NCI-H226 (cell line): Measurements from ENCODE around the gene HLF.

Source experiments
- DNase-seq: peaks from one replicate; pipeline ENCODE4 v3.0.0-alpha.2; 2015

Gene HLF

DNA sequence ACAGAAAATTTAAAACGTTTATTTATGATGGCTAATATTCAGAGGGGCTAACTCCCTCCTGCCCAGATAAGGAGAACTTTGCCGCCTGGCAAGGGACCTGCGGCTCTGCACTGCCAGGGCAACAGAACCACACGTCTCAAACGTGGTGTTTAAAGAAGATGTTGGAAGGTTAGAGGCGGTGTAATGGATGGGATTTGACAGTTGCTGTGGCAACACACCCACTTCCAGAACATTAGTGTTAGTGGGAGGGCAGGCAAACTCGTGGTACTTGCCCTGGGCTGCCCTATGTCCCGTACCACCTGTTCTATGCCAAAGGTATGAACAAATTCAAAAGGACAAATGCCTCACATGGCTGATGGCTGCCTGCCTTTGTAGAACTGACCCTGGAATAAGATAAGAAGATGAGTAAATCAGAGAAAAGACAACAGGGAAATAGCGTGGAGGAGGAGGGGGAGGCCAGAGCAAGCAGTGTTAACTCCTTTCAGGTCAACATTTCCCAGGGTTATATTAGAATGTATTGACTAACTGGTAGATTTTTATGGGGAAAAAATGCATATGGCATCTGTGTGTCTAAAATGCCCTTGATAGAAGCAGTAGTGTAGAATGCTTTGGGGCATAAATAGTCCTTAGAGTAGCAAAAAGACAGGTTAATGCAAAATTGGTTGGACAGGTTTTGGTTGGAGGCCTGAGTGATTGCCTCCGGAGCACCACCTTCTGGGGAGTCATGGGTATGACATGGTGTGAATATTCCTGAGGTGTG, 30.8 kb downstream of the HLF start:
- DNase-seq, result peak; percentile 29

DNA sequence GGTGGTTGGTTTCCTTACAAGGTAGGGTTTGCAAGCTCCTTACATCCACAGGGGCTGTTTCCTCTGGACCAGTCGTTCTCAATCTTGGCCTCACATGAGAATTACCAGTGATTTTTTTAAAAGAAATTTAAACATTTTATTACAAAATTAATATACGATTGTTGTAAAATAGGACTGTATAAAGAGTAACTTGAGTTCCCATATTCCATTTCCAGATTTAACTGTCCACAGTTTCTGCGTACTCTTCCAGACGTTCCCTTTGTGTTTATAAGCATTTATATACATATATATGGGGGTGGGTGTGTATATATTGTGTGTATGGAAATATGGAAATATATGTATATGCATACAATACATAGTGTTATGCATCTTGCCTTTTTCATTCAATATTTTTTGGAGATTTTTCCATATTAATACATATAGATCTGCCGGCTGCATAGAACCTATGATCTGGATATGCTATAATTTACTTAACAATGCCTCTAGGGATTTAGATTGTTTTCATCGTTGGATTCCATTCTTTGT, 31.5 kb downstream of the HLF start:
- no peak for DNase-seq

DNA sequence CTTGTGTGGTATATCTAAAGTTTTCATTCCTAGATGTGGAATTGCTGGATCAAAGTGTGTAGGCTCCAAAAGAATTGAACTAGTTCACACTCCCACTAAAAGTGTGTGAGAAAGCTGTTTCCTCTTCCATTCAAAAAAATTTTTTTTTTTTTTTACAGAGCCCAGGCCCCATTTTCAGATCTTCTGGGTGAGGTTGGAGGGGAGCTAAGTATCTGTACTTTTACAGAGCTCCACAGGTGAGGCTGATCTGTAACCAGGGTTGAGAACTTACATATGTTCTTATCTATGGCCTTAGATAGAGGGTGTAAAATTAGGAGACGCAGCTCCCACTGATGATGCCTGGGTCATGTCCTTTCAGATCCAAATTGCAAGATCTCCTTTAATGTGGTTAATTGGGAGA, 31.9 kb downstream of the HLF start:
- no peak for DNase-seq

DNA sequence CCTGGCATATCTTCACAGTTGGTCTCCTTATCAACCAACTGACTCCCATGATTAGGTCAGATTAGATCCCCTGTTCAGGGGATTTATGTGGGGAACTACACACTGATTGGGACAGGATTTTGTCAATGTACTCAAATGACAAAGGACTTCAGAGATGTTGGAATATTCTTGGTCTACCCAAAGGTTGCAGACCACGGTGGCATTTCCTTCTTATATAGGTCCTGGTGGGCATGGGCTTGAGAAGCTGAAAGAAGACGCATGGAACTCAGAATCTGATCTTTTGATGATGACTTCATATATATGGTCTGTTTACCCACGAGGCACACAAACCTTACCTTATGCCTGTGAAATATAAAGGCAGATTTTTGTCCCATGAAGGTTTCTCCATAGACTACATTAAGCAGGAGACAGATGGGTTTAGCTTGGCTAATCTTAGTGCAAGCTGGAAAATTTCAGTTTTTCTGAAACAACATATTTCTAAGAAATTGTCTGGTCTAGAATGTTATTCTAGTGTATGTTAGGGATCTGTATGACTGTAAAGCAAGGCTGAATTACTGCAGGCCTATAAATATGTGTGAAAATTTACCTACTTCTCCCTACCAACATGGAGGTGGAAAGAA, 33.5 kb downstream of the HLF start:
- no peak for DNase-seq

DNA sequence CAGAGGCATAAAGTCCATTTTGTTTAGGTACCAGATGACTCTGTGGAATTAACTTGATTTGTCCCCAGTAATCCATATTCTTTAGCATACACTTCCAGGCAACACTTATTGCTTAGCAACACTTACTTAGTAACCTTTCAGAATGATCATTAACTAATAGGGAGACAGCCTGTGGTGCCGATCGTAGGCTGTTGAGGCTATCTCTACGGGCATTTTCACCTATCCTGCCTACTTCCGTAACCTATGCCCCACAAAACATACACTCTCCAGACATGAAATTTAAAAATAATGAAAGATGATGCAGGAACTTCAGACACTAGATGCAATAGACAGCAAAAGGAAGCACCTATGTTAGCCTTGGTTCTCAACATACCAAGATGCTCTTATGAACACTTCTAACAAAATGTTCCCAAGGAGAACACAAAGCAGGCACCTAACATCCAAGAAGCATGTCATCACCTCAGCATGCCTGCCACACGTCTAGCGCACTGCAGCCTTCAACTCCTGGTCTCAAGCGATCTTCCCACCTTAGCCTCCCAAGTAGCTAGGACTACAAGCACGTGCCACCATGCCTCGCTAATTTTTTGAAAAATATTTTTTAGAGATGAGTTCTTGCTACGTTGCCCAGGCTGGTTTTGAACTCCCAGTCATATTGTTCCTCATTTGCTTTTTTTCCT, 34.5 kb downstream of the HLF start:
- no peak for DNase-seq

DNA sequence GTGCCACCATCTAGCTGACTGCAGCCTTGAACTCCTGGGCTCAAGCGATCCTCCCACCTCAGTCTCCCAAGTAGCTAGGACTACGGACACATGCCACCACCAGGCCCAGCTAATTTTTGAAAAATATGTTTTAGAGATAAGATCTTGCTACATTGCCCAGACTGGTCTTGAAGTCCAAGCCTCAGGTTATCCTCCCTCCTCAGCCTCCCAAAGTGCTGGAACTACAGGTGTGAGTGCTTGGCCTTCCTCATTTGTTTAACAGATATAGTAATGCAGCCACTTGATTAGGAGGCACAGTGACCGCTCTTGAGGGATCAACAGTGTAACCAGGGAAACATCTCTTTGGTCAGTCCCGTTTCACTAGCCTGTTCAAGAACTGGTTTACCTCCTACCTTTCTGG, 35.1 kb downstream of the HLF start:
- DNase-seq, result no peak

DNA sequence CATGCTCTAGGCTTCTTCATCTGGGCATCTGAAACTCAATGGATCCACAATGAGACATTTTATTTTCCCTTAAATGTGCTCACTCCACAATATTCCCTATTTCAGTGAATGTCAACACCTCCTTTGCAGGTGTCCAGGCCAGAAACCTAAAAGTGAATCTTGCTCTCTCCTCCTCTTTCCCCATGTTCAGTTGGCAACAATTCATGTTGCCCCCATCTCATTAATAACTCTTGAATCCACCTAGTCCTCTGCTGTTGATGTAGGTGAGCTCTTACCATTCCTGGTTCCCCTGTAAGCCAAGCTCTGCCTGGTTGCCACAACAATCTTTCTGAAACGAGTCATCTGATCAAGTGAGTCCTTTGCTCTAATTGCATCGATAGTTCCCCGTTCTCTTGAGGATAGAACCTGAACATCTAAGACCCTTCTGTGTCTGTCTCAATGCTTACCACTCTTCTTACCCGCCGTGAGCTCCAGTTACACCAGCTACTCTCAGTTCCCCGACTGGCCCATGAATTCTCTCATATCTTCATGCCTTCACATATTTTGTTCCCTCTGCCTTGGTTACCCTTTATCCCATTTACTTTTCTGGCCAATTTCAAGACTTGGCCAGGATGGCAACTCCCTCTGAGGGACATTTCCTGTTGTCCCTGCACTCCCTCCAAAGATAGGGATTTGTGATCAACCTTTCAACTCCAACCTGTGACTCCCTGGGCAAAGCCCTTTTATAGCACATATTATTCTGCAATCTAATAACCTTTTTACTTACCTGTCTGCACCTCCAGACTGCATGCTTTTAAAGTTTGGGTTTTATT, 35.9 kb downstream of the HLF start:
- DNase-seq, result no peak

DNA sequence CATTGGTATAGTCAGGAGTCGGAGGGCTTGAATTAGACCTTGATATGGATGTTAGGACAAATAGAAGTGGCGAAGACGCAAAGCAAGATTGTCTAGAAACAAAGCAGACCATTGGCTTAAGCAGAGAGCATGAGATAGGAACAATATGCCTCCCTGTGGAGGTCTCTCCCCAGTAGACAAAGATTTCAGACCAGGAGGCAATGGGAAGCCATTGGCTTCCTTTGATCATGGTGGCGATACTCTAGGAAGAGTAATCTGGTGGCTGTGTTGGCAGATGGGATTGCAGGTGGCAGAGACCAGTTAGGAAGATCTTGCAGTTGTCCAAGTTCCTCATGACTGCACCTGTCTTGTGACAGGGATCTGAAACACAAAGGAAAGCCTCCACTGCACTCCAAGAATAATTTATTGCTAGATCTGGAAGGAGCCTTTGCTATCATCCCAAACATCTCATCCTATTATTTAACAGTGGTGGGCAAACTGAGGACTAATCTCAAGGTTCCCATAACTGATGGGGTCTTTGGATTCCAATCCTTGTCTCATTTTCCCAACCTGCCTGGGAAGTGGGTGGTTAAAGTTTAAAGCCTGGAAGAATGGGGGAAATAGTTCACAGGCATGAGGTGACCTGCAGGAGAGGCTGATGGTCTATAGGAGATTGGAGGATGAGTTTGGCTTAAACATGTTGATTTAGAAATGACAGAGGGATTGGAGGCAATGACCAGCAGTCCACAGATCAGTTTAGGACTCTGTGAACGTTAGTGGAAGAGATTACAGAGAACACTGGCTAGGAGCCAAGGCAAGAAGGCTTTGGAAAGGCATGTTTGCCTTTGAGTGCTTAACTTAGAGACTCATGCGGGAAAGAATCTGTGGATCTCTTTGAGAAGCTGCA, 37.0 kb downstream of the HLF start:
- DNase-seq, result no peak

DNA sequence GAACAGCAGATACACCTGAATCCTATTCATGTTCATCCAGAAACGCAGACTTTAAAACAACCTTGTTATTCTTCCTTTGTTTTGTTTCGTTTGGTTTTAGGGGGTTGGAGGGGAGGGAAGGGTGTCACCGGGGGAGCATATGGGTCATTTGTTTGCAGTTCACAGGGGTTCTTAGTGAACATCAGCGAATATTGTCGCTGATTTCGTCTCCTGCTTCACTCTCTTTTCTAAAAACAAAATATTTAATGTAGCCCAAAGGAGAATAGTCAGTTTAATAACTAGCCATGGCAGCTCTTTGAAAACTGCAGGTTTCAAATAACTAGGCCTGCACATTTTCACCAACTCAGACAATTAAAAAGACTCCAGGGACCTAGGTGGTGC, 37.6 kb downstream of the HLF start:
- DNase-seq, result no peak

DNA sequence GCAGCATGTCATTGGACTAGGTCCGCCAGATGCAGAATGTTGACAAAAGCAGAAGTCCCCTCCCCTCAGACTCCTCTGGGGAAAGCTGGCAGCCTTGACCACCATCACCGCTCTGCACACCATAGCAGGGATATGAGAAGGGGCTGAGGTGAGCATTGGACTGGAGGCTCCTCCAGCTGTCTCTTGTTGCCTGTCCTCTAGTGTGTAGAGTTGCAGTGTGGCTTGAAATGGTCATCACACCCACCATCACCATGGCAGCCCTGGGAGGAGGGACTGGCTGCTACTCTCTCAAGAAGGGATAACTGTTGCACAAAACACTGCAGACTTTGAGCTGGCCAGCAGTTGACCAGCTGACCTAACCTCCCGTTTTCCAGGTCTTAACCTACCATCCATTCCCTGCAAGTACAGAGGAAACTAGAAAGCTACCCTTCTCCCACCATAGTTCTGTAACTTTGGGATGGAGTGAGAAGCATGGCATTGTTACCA, 38.3 kb downstream of the HLF start:
- no peak for DNase-seq

DNA sequence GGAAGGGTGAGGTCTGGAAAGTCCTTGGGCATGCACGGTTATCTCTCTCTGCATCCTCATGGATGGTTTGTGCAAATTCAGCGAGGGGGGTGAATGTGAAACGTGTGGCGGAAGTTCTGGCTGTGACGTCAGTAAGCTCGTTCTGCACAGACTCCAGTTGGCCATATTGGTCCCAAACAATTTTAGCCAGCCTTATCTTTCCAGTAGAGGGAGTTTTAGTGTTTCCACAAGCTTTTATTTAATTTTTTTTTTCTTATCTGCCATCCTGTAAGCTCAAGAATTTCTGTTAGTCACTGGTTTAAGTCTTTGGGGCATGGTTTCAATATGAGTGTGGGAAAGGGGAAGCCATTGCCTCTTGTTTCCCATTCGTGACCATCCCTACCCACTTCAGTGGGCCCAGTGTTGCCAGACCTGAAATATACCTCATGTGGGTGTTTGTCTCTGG, 39.0 kb downstream of the HLF start:
- peak; percentile 24 for DNase-seq

DNA sequence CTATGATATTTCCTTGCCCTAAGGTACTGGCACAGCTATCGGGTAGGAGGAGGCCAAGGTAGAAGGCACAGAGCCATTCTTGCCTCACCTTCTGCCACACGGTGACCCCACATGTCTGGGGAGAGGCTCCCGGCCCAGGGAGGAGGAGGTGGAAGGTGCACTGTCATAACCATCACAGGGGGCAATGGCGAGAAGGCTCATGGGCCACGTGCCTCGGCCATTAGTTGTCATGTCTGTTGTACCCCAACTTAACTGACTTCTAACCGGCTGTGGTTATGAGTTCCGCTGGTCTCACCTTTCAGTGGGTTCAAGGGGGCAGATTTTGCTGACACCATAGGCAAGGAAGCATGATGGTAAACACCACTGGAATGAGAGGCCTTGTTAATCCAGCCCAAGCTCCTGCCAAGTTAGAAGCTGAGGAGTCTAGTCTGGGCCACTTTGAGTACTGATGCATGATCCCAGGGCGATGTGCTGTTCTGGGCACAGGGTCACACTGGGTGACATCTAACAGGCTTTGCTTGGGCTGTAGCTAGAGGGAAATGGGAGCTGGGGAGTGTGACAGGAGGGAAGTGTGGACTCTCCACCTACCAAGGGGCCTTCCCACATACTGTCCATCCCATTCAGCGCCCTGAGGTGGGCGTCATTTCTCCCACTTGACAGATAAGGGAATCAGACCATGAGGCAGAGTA, 39.6 kb downstream of the HLF start:
- no peak for DNase-seq

DNA sequence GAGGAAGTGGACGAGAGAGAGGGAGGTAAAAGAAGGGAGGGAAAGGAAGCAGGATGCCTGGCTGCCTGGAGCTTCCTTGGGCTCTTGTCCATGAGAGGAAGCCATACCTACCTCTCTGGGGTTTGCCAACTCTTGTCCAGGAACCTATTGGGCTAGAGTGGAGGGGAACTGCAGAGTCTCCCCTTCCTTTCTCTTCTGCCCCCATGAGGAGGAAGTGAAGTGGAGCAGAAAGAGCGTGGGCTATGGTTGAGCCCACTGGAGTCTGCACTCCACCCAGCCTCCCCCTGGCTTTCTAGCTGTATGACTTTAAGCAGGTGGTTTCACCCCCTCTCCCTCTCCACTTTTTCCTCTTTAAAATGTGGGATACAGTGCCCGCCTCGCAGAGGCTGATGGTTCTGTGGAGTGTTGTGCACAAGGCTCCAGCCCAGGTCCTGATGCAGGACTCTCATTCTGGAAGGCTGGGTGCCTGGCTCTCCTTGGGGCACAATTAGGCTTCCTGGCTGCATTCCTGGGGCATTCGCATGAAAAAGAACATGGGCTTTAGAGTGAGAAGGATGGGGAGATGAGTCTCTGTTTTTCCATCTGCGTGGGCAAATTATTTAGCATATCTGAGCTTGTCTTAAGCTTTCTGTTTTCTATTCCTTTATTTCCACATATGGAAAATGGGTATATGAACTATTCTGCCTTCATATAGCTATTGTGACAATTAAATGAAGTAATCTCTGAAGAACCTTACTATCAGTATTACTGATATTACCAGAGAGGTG, 40.7 kb downstream of the HLF start:
- no peak for DNase-seq

DNA sequence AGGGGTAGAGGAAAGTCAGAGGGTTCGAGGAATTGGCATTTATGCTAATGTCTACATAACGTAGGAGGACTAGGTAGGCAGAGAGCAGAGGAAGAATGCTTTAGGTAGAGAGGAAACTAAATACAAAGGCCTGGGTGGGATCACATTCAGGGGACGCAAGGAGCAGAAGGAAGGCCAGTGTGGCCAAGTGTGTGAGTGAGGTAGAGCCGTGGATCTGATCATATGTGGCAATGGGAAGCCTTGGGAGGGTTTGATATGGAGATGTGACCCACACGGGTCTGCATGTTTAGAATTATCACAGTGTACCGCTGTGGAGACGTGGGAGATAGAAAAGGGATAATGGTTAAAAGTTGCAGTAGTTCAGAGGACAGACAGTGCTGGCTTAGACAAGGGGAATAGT, 43.1 kb downstream of the HLF start:
- no peak for DNase-seq

DNA sequence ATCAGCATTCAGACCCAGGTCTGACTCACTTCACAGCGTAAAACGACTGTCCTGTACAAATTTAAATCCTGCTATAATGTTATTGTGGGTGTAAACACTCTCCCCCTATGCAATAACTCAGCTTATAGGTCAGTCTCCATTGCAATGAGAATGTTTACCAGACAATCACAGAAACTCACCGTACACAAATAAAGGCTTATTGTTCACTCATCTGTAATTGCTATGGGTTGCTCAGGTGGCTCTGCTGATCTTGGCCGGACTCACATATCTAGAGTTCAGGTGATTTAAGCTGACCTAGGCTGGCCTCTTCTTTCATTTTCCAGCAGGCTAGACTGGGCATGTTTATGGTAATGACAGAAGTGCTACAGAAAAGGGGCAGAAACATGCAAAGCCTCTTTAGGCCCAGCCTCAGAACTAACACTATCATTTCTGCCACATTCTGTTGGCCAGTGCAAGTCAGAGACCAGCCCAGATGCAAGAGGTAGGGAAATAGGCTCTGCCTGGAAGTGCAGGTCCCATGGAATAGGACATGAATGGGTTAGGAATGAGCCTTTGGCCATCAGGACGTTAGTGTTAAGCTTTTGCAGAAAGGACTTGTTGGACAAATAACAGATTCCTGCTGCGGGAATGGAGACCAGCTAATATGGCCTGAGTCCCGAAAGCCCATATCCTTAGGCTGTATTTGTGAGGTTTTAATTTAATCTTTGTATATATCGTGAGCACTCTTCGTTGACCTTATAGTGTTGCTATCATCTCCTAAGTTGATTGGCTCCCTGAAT, 44.0 kb downstream of the HLF start:
- DNase-seq, result no peak

DNA sequence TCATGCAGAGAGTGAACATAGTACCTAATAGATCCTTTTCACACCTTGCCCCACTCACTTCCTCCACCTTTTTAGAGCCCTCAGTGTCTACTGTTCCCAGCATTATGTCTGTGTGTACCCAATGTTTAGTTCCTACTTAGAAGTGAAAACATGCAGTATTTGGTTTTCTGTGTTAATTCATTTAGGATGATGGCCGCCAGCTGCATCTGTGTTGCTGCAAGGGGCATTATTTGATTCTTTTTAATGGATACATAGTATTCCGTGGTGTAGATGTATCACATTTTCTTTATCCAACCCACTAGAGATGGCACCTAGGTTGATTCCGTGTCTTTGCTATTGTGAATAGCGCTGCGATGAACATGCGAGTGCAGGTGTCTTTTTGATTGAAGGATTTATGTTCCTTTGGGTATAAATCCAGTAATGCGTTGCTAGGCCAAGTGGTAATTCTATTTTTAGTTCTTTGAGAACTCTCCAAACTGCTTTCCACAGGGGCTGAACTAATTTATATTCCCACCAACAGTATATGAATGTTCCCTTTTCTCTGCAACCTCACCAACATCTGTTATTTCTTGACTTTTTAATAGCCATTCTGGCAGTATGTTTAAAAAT, 47.1 kb downstream of the HLF start:
- DNase-seq, result no peak

DNA sequence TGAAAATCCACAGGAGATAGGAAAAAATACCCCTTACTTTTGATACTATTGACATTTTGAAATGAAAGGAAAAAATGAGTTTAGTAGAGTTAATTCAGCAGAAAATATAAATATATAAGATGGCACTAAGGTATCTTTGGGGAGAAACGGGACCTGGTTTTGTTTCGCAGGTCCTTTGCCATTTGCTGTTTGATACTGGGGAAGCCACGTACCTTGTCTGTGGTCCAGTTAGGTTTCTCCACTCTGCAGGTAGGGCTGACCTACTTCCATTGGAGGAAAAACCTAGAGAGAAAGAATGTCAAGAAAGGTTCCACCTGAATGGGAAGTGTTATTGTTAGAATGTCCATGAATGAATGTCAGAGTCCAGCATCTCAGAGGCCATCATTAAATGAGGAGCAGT, 48.1 kb downstream of the HLF start:
- DNase-seq, result no peak

DNA sequence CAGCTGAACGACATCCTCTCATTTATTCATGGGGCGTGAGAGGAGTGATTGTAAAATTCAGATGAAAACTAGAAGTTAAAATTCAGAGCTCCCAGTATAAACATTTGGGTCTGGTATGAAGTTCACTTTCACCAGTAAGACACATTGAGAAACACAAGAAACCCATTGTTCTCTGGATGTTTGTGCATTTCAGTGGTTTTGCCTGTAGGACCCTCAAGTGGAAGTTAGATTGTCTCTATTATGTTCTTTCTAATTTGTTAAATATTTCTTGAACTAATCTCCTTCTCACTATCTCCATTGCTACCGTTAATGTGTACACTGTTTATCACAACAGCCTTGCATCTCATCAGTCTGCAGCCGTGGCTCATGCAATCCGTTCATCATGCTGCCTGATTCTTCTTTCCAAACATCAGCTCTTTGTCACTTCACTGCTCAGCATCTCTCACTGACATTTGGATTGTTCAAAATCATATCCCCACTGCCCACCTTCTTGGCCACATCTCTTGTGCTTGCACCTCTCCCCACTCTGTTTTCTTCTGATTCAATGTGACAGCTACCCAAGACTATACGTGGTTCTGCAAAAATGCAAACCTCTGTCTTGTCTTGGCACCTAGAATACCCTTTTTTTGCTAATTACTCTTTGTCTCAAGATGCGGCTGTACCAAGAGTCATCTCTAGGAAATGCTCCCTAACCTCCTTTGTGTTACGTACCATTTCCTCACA, 49.5 kb downstream of the HLF start:
- DNase-seq, result no peak
